Measurements from ENCODE around the gene CDC42EP2. TPM values are rescaled to one million over a fixed set of nuclear protein-coding genes. Genes with fewer than 3 reads are reported as not detected.
A peak's percentile ranks its signal among the peaks of the same experiment; 100 is the strongest.

Gene CDC42EP2
- total RNA-seq = 10 to 100 TPM in 2 of 5 donors, 1 to 10 TPM in 1, under 1 TPM in 1, not detected in 1; 0.89 to 18.3 (median 8.3) TPM
- polyA plus RNA-seq = 10 to 100 TPM; 13.8 to 22.0 (median 18.4) TPM
- long read RNA-seq, donor 1, transcript CDC42EP2-201 (2 exons, 2,023 nt) = major isoform, 5 of 5 reads
- long read RNA-seq, donor 1, partial matches to known transcripts = 0 of 5 reads
- long read RNA-seq, donor 1, other reads (novel, unspliced or antisense) = 0 of 5 reads
- long read RNA-seq, donor 2, partial matches to known transcripts = 0 of 4 reads
- long read RNA-seq, donor 2, other reads (novel, unspliced or antisense) = 0 of 4 reads
- long read RNA-seq, donor 3, partial matches to known transcripts = 0 of 3 reads
- long read RNA-seq, donor 3, other reads (novel, unspliced or antisense) = 0 of 3 reads
- long read RNA-seq, donor 4 = 0 reads
- long read RNA-seq, donor 5, transcript CDC42EP2-201 (2 exons, 2,023 nt) = major isoform, 5 of 5 reads
- long read RNA-seq, donor 5, partial matches to known transcripts = 0 of 5 reads
- long read RNA-seq, donor 5, other reads (novel, unspliced or antisense) = 0 of 5 reads
- long read RNA-seq, donor 6, transcript CDC42EP2-201 (2 exons, 2,023 nt) = major isoform, 7 of 7 reads
- long read RNA-seq, donor 6, partial matches to known transcripts = 0 of 7 reads
- long read RNA-seq, donor 6, other reads (novel, unspliced or antisense) = 0 of 7 reads
- long read RNA-seq, donor 7, transcript CDC42EP2-201 (2 exons, 2,023 nt) = major isoform, 7 of 7 reads
- long read RNA-seq, donor 7, partial matches to known transcripts = 0 of 7 reads
- long read RNA-seq, donor 7, other reads (novel, unspliced or antisense) = 0 of 7 reads
- long read RNA-seq, donor 8, partial matches to known transcripts = 0 of 2 reads
- long read RNA-seq, donor 8, other reads (novel, unspliced or antisense) = 0 of 2 reads
- long read RNA-seq, donor 9, transcript CDC42EP2-201 (2 exons, 2,023 nt) = major isoform, 5 of 5 reads
- long read RNA-seq, donor 9, partial matches to known transcripts = 0 of 5 reads
- long read RNA-seq, donor 9, other reads (novel, unspliced or antisense) = 0 of 5 reads
- long read RNA-seq, donor 10, partial matches to known transcripts = 0 of 2 reads
- long read RNA-seq, donor 10, other reads (novel, unspliced or antisense) = 0 of 2 reads

- 0 to 2% (median 0%) methylated on average over 35 to 74 of the region's 74 CpGs for WGBS, 5 donors
- peak; percentile 91 to 95 for DNase-seq
- H3K27ac ChIP-seq = peak within 1 kb of the TSS; percentile 85 to 96 (median 92)
- peaks cover 0 to 6% (median 0%) of the 10 kb centered on the region in 4 donors for H3K36me3 ChIP-seq
- no peaks in the 10 kb centered on the region for H3K27me3 ChIP-seq
- TF ChIP-seq POLR2AphosphoS5 (IDR thresholded peaks at IDR 0.05) = peak in 2 of 3 donors; percentile 74 to 89
- no peak for TF ChIP-seq EP300 (IDR thresholded peaks at IDR 0.05)
- TF ChIP-seq CTCF (IDR thresholded peaks at IDR 0.05) = no peak
- peak in 1 of 4 donors; percentile 76 for TF ChIP-seq POLR2A (IDR thresholded peaks at IDR 0.05)
- H3K9me3 ChIP-seq = no peaks in the 10 kb centered on the region
- intact Hi-C loops (cut with DNase I; ENCODE audit: low total_unique reads) = loop anchor here (2.0 kb wide), 1 partner anchor 42 kb away; no protein-coding TSS in a partner anchor
- peaks cover 34 to 86% (median 82%) of the 10 kb centered on the region in 4 donors for H3K4me1 ChIP-seq
- H3K4me3 ChIP-seq = peak within 1 kb of the TSS; percentile 70 to 98 (median 88)
Measured at GRCh38 chr11:65314501-65315203, at the start of gene CDC42EP2. TSS of gene CDC42EP2 (plus strand) at chr11:65314866. CDS start at chr11:65320899, 6,033 bp downstream.

GRCh38 chr11:65266210-65266609 lies 48.5 kb upstream of the CDC42EP2 start:
- Histone ChIP-seq H3K4me1 (peaks cover 11 to 24% (median 19%) of the 10 kb centered on the region in 4 donors), H3K9me3 (no peaks in the 10 kb centered on the region), H3K27me3 (no peaks in the 10 kb centered on the region), H3K36me3 (peaks cover 5 to 46% (median 41%) of the 10 kb centered on the region in 4 donors), H3K27ac (no peak overlapping the region), H3K4me3 (no peak overlapping the region)
- intact Hi-C loops (cut with DNase I; ENCODE audit: low total_unique reads) = no loop called here
- no peak for TF ChIP-seq EP300 (IDR thresholded peaks at IDR 0.05)
- TF ChIP-seq CTCF (IDR thresholded peaks at IDR 0.05) = peak in 2 of 7 experiments; percentile 12 to 30
- DNase-seq = no peak
- WGBS, 5 donors = 75 to 95% (median 93%) methylated on average over 2 of the region's 2 CpGs

GRCh38 chr11:65274735-65275682 lies 39.7 kb upstream of the CDC42EP2 start:
- DNase-seq = peak; percentile 75 to 93
- Histone ChIP-seq H3K9me3 (no peaks in the 10 kb centered on the region), H3K27me3 (no peaks in the 10 kb centered on the region), H3K36me3 (peaks cover 0 to 26% (median 20%) of the 10 kb centered on the region in 4 donors), H3K27ac (peak overlapping the region; percentile 55 to 79 (median 72)), H3K4me1 (peaks cover 19 to 50% (median 40%) of the 10 kb centered on the region in 4 donors), H3K4me3 (no peak overlapping the region)
- peak; percentile 46 to 87 (median 83) for TF ChIP-seq POLR2AphosphoS5 (IDR thresholded peaks at IDR 0.05)
- TF ChIP-seq CTCF (IDR thresholded peaks at IDR 0.05) = peak in 5 of 7 experiments; percentile 62 to 91 (median 71)
- TF ChIP-seq POLR2A (IDR thresholded peaks at IDR 0.05) = no peak
- intact Hi-C loops (cut with DNase I; ENCODE audit: low total_unique reads) = no loop called here
- 19 to 27% (median 23%) methylated on average over 6 of the region's 6 CpGs for WGBS, 5 donors
